ENCODE data around the gene FAM241A.

The FAM241A gene

GRCh38 chr4:112140536-112140935 lies 4.7 kb upstream of the FAM241A start:
- no peak for DNase-seq (ENCODE audit: insufficient read length)
- no peak for TF ChIP-seq TAF1 (IDR thresholded peaks at IDR 0.05; ENCODE audit: borderline replicate concordance, low read depth, low read length)
- TF ChIP-seq POLR2AphosphoS5 (IDR thresholded peaks at IDR 0.05; ENCODE audit: low read depth, low read length) = no peak
- TF ChIP-seq POLR2A (IDR thresholded peaks at IDR 0.05; ENCODE audit: low read depth, low read length) = no peak
- FAIRE-seq = no peak

DNA sequence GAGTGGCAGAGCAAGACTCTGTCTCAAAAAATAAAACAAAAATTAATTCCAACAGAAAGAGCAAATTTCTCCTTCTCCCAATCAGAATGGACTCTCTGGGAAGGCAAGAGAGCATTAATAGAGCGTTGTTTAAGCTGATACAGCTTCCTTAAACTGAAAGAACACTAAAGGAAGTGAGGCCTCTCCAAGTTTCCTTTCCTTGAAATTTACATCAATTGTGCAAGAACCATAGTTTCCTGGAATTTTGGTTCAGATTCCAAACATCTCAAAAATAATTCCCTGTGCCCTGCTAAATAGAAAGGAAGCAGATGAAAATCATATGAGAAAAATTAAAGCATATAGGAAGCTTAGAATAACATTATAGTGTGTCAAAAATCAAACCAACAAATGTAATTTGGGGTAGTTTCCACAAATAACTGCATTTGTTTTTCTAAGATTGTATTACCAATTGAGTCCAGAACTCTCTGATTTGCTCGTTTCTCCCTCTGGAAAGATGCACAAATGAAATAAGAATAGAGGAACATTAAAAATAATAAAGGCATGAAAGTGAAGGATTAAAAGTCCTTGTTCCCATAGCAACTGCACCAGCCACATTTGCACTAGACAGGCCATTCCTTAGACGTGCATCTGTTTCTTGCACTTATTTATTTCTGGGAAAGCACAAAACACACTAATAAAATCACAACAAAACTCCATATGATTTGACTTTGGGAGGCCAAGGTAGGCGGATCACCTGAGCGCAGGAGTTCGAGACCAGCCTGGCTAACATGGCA lies 3.7 kb upstream of the FAM241A start:
- FAIRE-seq = no peak
- DNase-seq (ENCODE audit: insufficient read length) = no peak
- TF ChIP-seq POLR2AphosphoS5 (IDR thresholded peaks at IDR 0.05; ENCODE audit: low read depth, low read length) (no peak), POLR2A (IDR thresholded peaks at IDR 0.05; ENCODE audit: low read depth, low read length) (no peak), TAF1 (IDR thresholded peaks at IDR 0.05; ENCODE audit: borderline replicate concordance, low read depth, low read length) (no peak)

GRCh38 chr4:112142182-112142581 lies 3.1 kb upstream of the FAM241A start:
- TF ChIP-seq TAF1 (IDR thresholded peaks at IDR 0.05; ENCODE audit: borderline replicate concordance, low read depth, low read length) (no peak), POLR2AphosphoS5 (IDR thresholded peaks at IDR 0.05; ENCODE audit: low read depth, low read length) (no peak), POLR2A (IDR thresholded peaks at IDR 0.05; ENCODE audit: low read depth, low read length) (no peak)
- FAIRE-seq (no peak), DNase-seq (ENCODE audit: insufficient read length) (no peak)

DNA sequence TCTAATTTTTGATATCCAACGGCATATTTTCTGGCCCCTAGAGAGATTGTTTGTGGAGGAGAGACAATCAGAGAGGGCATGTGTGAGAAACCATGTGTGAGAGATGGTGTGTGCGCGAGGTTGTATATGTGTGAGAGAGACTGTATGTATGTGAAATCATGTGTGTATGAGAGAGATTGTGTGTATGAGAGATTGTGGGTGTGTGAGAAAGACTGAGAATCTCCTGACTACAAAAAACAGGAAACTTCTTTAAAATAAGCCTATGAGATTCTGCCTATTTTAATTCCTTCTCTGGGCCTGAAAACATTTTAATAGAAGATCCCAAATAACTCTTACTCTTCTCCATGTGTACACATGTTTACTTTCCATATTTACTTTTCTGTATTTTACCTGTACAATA lies 1.5 kb upstream of the FAM241A start:
- TF ChIP-seq POLR2A (IDR thresholded peaks at IDR 0.05; ENCODE audit: low read depth, low read length) = no peak
- no peak for TF ChIP-seq POLR2AphosphoS5 (IDR thresholded peaks at IDR 0.05; ENCODE audit: low read depth, low read length)
- TF ChIP-seq TAF1 (IDR thresholded peaks at IDR 0.05; ENCODE audit: borderline replicate concordance, low read depth, low read length) = no peak
- no peak for FAIRE-seq
- DNase-seq (ENCODE audit: insufficient read length) = no peak

GRCh38 chr4:112144546-112145325 lies 518 bp upstream of the FAM241A start:
- no peak for DNase-seq (ENCODE audit: insufficient read length)
- no peak for FAIRE-seq
- no peak for TF ChIP-seq POLR2AphosphoS5 (IDR thresholded peaks at IDR 0.05; ENCODE audit: low read depth, low read length)
- no peak for TF ChIP-seq TAF1 (IDR thresholded peaks at IDR 0.05; ENCODE audit: borderline replicate concordance, low read depth, low read length)
- no peak for TF ChIP-seq POLR2A (IDR thresholded peaks at IDR 0.05; ENCODE audit: low read depth, low read length)

DNA sequence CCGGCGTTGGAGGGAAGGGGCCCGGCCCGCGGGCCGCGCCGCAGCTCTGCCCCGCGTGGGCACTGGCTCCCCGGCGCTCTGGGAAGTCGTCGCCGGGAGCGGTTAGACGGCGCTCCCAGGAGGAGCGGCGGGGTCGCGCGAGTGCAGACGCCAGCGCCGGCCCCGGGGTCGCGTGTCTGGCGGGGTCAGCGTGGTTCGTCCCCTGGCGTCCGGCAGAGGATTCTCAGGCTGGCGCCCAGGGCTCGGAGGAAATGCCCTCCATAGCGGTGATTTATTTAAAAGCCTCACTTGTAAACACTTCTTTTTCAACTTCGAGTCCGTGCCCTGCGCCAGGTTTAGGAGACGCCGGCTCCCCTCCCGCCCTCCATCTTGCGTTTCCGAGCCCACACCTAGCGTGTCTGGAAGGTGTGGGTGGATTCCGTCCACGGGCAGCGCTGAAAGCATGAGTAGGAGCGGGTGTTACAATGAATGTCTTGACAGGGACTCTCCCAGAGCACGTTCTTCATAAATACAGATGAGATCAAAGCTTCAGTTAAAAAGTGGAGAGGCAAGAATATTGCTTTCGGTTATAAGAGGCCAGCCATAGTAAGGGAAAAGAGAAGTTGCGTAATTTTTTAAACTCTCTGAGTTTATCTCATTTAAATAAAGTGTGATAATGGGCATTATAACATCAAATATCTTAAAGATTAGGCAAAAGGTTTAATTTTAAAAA lies 692 bp downstream of the FAM241A start:
- DNase-seq (ENCODE audit: insufficient read length) (peak; percentile 47), FAIRE-seq (no peak)
- TF ChIP-seq POLR2A (IDR thresholded peaks at IDR 0.05; ENCODE audit: low read depth, low read length) (no peak), TAF1 (IDR thresholded peaks at IDR 0.05; ENCODE audit: borderline replicate concordance, low read depth, low read length) (no peak), POLR2AphosphoS5 (IDR thresholded peaks at IDR 0.05; ENCODE audit: low read depth, low read length) (no peak)

GRCh38 chr4:112146502-112146813 lies 1.2 kb downstream of the FAM241A start:
- no peak for TF ChIP-seq TAF1 (IDR thresholded peaks at IDR 0.05; ENCODE audit: borderline replicate concordance, low read depth, low read length)

DNA sequence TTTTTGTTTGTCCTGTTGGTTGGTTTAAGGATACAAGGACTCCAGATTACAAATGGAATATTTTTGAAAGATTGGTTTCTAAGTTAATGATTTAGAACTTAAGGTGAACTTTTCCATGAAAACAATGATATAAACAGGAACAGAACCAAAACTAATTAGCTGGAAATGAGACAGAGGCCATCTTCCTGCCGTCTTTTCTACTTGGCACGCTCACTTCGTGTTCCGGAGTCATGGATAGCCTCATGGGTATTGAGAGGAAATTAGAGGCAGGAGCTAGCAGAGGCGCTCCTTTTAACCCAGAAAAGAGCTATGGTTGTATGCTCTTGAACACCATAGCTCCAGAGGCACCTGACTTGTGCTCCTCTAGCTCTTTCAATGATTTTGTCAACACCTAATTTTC lies 2.4 kb downstream of the FAM241A start:
- DNase-seq (ENCODE audit: insufficient read length) = no peak
- no peak for FAIRE-seq

More at GRCh38 chr4:112146502-112146813, 1.2 kb downstream of the FAM241A start:
- FAIRE-seq (peak; percentile 89), DNase-seq (ENCODE audit: insufficient read length) (no peak)

GRCh38 chr4:112150920-112151319 lies 5.7 kb downstream of the FAM241A start:
- no peak for DNase-seq (ENCODE audit: insufficient read length)
- FAIRE-seq = peak; percentile 72
- TF ChIP-seq POLR2A (IDR thresholded peaks at IDR 0.05; ENCODE audit: low read depth, low read length) (no peak), TAF1 (IDR thresholded peaks at IDR 0.05; ENCODE audit: borderline replicate concordance, low read depth, low read length) (no peak), POLR2AphosphoS5 (IDR thresholded peaks at IDR 0.05; ENCODE audit: low read depth, low read length) (no peak)

More for the DNA sequence above, 2.4 kb downstream of the FAM241A start:
- TF ChIP-seq POLR2A (IDR thresholded peaks at IDR 0.05; ENCODE audit: low read depth, low read length) (no peak), POLR2AphosphoS5 (IDR thresholded peaks at IDR 0.05; ENCODE audit: low read depth, low read length) (no peak), TAF1 (IDR thresholded peaks at IDR 0.05; ENCODE audit: borderline replicate concordance, low read depth, low read length) (no peak)

DNA sequence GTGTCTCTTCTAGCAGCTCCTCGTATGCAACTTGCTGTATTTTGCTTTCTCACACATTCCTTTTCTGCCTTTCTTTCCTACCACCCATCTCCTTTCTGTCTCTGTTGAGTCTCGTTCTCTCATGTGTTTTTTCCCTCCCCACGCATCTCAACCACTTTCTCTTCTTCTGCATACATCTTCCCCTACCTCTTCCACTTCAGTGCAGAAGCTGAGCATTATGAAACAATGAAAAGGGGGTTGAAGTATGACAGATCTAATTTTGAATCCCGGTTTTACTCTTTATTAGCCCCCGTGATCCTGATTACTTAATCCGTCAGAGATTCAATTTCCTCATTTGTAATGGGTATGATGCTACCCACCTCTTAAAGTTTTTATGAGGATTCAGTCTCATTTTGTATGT lies 7.3 kb downstream of the FAM241A start:
- FAIRE-seq (no peak), DNase-seq (ENCODE audit: insufficient read length) (no peak)
- no peak for TF ChIP-seq POLR2AphosphoS5 (IDR thresholded peaks at IDR 0.05; ENCODE audit: low read depth, low read length)

- no peak for DNase-seq (ENCODE audit: insufficient read length)
- TF ChIP-seq POLR2A (IDR thresholded peaks at IDR 0.05; ENCODE audit: low read depth, low read length) = no peak
- no peak for TF ChIP-seq TAF1 (IDR thresholded peaks at IDR 0.05; ENCODE audit: borderline replicate concordance, low read depth, low read length)
- no peak for TF ChIP-seq POLR2AphosphoS5 (IDR thresholded peaks at IDR 0.05; ENCODE audit: low read depth, low read length)
Observed at GRCh38 chr4:112153211-112153791, 8.0 kb downstream of the FAM241A start.

More at GRCh38 chr4:112153211-112153791, 8.0 kb downstream of the FAM241A start:
- FAIRE-seq = peak; percentile 53
